GM12865 (cell line): Measurements from ENCODE around the gene TRIM65.
A peak's percentile ranks its signal among the peaks of the same experiment; 100 is the strongest.
"Not testable (repeated sequence)": the region's sequence is repeated elsewhere in the genome, so short reads cannot be mapped to it uniquely, and the experiment has no call there.

ENCODE experiments used
- DNase-seq: peaks from one replicate; pipeline ENCODE4 v3.0.0; 2010; ENCODE audit warnings: low read depth
- H3K4me3 ChIP-seq: 2 replicates; pipeline ENCODE4 v1.5.1; 2011; ENCODE audit warnings: mild to moderate bottlenecking, low read depth, low read length, control low read depth
- TF ChIP-seq, protein P1 (sequence below): IDR thresholded peaks from 2 replicates; pipeline ENCODE4 v1.5.1; 2011; ENCODE audit warnings: low read length, control low read depth, low read depth, inconsistent platforms; ENCODE audit not compliant: insufficient read depth; ENCODE audit errors: missing control alignments

TRIM65 gene

GRCh38 chr17:75853433-75853832 lies 43.3 kb downstream of the TRIM65 start:
- no peak for DNase-seq
- TF ChIP-seq, protein P1, sequence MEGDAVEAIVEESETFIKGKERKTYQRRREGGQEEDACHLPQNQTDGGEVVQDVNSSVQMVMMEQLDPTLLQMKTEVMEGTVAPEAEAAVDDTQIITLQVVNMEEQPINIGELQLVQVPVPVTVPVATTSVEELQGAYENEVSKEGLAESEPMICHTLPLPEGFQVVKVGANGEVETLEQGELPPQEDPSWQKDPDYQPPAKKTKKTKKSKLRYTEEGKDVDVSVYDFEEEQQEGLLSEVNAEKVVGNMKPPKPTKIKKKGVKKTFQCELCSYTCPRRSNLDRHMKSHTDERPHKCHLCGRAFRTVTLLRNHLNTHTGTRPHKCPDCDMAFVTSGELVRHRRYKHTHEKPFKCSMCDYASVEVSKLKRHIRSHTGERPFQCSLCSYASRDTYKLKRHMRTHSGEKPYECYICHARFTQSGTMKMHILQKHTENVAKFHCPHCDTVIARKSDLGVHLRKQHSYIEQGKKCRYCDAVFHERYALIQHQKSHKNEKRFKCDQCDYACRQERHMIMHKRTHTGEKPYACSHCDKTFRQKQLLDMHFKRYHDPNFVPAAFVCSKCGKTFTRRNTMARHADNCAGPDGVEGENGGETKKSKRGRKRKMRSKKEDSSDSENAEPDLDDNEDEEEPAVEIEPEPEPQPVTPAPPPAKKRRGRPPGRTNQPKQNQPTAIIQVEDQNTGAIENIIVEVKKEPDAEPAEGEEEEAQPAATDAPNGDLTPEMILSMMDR = no peak
- no peak overlapping the region for H3K4me3 ChIP-seq

DNA sequence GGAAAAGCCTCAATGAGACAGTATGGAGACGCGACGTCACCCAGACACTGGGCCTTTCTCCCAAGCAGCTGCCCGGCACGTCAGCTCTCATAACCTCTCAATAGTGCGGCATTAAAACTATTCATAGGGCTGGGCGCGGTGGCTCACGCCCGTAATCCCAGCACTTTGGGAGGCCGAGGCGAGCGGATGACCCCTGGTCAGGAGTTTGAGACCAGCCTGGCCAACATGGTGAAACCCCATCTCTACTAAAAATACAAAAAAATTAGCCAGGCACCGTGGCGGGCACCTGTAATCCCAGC lies 45.1 kb downstream of the TRIM65 start:
- H3K4me3 ChIP-seq, DNase-seq: not testable (repeated sequence)

DNA sequence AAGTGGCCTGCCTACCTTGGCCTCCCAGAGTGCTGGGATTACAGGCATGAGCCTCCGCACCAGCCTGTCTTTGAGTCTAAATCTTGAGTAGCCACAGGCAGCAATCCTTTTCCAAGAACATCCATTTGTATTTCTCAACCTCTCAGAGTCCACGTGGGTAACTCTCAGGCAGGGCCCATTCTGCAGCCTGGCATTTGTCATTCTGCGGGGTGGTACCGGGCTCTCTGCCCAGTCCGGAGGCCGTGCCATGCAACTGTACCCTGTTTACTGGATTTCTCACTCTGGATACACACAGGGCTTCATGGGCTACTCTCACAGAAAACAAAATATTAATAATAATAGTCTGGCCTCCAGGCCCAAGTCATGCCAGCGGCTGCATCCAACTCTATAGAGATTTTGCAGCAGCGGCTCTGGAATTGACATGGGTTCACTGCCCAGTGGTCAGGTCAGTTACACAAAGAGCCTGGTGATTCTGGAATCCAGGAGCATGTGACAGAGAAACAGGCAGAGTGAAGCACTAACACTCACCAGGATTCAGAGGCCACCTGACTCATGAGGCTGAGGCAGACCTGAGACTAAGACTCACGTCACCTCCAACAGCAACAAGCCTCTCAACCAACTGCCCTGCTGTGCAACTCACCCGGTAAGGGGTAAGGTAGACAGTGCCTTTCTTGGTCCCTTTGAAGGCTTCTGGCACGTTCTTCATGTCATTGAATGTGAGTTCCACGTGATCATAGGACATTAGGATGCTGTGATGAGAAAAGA lies 45.6 kb downstream of the TRIM65 start:
- no peak overlapping the region for H3K4me3 ChIP-seq
- TF ChIP-seq, protein P1 = no peak
- DNase-seq = no peak

DNA sequence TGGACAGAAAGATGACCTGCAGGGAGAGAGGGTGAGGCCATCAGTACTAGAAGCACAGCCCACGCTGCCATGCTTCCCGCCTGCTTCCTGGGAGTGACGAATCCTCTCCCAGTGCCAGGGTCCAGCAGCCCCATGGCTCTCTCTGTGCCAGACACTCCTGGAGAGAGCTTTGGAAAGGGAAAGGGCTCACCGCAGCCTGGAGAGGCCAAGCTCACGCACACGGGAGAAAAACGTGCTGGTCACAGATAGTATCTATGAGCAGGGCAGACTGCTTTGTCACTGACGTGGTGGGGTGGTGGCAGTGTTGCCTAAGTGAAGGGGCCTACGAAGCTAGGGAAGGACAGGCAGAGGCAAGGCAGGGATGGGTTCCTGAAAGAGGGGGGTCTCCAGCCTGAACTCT lies 47.0 kb downstream of the TRIM65 start:
- no peak overlapping the region for H3K4me3 ChIP-seq
- no peak for DNase-seq
- TF ChIP-seq, protein P1 = no peak

DNA sequence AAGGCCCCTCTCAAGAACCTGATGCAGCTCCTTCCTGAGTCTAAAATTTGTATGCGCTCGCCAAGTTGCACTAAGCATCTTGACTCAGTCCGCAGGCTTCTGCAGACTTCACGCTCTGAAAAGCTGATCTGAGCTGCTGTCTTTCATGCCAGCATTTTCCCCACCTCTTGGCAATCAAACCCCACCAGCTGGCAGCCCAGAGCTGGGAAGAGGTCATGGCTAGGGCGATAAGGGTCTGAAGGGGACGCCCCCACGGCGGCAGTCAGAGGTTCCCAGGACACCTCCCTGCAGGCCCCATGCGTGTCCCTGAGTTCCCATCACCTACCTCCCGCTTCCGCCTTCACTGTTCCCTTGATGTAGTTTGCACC lies 47.5 kb downstream of the TRIM65 start:
- H3K4me3 ChIP-seq = no peak overlapping the region
- TF ChIP-seq, protein P1 = no peak
- DNase-seq = no peak

DNA sequence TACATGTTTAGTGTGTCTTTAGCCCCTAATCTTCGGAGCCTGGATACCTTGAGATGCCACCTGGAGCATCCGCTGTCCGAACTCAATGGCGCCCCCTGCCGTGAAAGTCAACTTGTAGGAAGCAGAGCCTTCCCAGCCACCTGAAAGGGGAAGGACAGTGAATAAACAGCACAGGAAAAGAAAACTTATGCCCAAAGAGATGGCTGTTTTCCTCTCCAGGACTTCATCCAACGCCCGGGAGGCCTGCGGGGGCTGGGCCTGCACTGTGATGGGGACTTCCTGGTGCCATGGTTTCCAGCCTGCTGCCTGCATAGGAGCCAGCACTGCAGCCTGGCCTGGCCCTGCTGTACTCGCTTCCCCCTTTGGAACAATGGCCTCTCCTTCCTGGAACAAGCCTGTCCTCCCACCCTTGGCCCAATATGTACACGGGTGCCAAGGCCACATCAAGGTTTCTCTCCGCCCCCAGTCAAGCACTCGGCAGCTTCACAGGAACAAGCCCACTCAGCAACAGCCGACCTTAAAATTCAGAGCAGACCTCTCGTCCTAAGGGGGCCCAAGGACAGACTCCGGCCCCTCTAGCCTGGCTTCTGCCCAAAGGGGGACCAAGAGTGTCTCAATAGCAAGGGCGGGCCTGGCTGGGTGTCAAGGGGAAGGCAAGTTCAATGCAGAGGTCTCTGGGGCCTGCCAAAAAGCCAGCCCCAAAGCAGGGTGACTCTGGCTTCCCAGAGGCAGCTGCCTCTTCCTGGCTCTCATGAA lies 48.0 kb downstream of the TRIM65 start:
- no peak overlapping the region for H3K4me3 ChIP-seq
- DNase-seq = peak; percentile 80
- TF ChIP-seq, protein P1 = peak; percentile 77

GRCh38 chr17:75847614-75848522 lies 48.9 kb downstream of the TRIM65 start:
- no peak for DNase-seq
- TF ChIP-seq, protein P1 = no peak
- no peak overlapping the region for H3K4me3 ChIP-seq
